ENCODE results near the gene RDH16. TPM values are rescaled to one million over a fixed set of nuclear protein-coding genes. Genes with fewer than 3 reads are reported as not detected.
"Not testable (repeated sequence)": the region's sequence is repeated elsewhere in the genome, so short reads cannot be mapped to it uniquely, and the experiment has no call there.

RDH16 gene
- polyA plus RNA-seq, 1 donor from 2014 or later = 0.09 TPM

DNA sequence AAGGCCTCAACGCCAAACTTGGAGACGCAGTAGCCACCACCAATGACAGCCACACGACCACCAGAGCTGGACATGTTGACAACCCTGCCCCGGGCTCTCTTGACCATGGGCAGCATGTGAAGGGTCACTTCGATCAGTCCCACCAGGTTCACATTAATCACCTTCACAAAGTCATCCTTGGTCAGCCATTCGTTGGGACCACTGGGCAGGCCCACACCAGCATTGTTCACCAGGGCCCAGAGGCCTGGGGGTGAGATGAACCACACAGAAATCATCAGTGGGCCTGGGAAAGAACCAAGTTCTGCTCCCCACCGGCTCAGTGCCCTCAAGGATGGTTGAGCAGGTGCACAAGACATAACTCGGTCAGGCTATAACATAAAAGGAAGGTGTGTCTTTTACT, 27.2 kb downstream of the RDH16 start:
- H3K27ac Mint-ChIP-seq = no peak overlapping the region
- no peaks in the 10 kb centered on the region for H3K36me3 Mint-ChIP-seq
- no peaks in the 10 kb centered on the region for H3K4me1 Mint-ChIP-seq
- no peak overlapping the region for H3K4me3 Mint-ChIP-seq
- no peaks in the 10 kb centered on the region for H3K9me3 Mint-ChIP-seq
- H3K27me3 Mint-ChIP-seq = peaks cover 2% of the 10 kb centered on the region

DNA sequence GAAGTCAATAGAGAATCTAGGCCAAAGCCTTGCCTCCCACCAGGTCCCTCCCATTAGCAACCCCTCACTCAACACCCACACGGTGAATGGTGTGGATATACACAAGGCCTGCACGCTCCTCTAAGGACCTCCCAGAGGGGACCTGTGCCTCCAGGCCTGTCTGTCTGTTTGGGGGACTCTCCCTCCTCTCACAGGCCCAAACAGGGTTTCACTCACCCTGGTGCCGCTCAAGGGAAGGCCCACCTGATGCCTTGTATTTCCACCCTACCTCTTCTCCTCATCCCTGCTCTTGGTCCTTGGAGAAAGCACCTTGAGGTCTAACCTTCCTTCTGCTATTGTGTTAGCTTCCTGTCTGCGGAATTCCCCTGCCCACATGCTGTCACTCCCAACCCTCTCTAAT, 27.6 kb downstream of the RDH16 start:
- Mint-ChIP-seq H3K27ac (no peak overlapping the region), H3K4me3 (no peak overlapping the region), H3K27me3 (peaks cover 2% of the 10 kb centered on the region), H3K36me3 (no peaks in the 10 kb centered on the region), H3K4me1 (no peaks in the 10 kb centered on the region), H3K9me3 (no peaks in the 10 kb centered on the region)

GRCh38 chr12:56928262-56928661, 29.1 kb downstream of the RDH16 start:
- no peaks in the 10 kb centered on the region for H3K9me3 Mint-ChIP-seq
- no peak overlapping the region for H3K4me3 Mint-ChIP-seq
- H3K27me3 Mint-ChIP-seq = peaks cover 2% of the 10 kb centered on the region
- no peaks in the 10 kb centered on the region for H3K4me1 Mint-ChIP-seq
- no peaks in the 10 kb centered on the region for H3K36me3 Mint-ChIP-seq
- no peak overlapping the region for H3K27ac Mint-ChIP-seq

- Mint-ChIP-seq H3K4me1 (no peaks in the 10 kb centered on the region), H3K27me3 (peaks cover 2% of the 10 kb centered on the region), H3K4me3 (no peak overlapping the region), H3K36me3 (no peaks in the 10 kb centered on the region), H3K9me3 (no peaks in the 10 kb centered on the region), H3K27ac (peak overlapping the region in 1 of 3 donors; percentile 39)
Measured at GRCh38 chr12:56927281-56927680, 30.1 kb downstream of the RDH16 start.

GRCh38 chr12:56922031-56922430, 35.4 kb downstream of the RDH16 start:
- Mint-ChIP-seq H3K4me3 (no peak overlapping the region), H3K4me1 (no peaks in the 10 kb centered on the region), H3K9me3 (peaks cover 5 to 17% (median 15%) of the 10 kb centered on the region in 3 donors), H3K36me3 (no peaks in the 10 kb centered on the region), H3K27me3 (peaks cover 7% of the 10 kb centered on the region), H3K27ac (no peak overlapping the region)

DNA sequence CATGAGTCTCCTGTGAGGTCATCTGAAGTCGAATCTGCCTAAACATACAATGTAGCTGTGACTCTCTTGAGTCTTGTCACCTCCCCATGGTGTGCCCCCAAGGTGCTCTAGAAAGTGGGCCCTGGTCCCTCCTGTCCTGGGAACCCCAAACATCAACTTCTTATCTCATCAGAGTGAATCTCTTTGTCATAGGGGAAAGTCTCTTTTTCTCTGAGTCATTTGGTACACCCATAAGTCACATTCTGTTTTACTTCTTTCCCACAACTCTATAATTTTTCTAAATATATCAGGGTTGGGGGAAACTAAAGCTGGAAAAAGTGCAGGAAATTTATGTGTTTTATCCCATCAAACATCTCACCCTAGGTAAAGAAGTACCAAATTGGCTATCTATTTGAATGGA, 36.1 kb downstream of the RDH16 start:
- peaks cover 12% of the 10 kb centered on the region for H3K27me3 Mint-ChIP-seq
- H3K27ac Mint-ChIP-seq = no peak overlapping the region
- no peak overlapping the region for H3K4me3 Mint-ChIP-seq
- no peaks in the 10 kb centered on the region for H3K36me3 Mint-ChIP-seq
- no peaks in the 10 kb centered on the region for H3K4me1 Mint-ChIP-seq
- peaks cover 5 to 17% (median 15%) of the 10 kb centered on the region in 3 donors for H3K9me3 Mint-ChIP-seq

DNA sequence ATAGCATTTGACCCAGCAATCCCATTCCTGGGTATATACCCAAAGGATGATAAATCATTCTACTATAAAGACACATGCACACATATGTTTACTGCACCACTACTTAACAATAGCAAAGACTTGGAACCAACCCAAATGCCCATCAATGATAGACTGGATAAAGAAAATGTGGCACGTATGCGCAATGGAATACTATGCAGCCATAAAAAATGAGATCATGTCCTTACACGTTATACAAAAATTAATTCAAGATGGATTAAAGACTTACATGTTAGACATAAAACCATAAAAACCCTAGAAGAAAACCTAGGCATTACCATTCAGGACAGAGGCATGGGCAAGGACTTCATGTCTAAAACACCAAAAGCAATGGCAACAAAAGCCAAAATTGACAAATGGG, 39.3 kb downstream of the RDH16 start:
- not testable (repeated sequence) for H3K36me3 Mint-ChIP-seq, H3K4me1 Mint-ChIP-seq, H3K4me3 Mint-ChIP-seq, H3K27ac Mint-ChIP-seq
- H3K9me3 Mint-ChIP-seq = peaks cover 5 to 17% (median 15%) of the 10 kb centered on the region in 3 donors
- H3K27me3 Mint-ChIP-seq = peaks cover 12% of the 10 kb centered on the region

- H3K4me1 Mint-ChIP-seq = no peaks in the 10 kb centered on the region
- H3K9me3 Mint-ChIP-seq = peaks cover 5 to 17% (median 15%) of the 10 kb centered on the region in 3 donors
- H3K4me3 Mint-ChIP-seq = no peak overlapping the region
- no peaks in the 10 kb centered on the region for H3K36me3 Mint-ChIP-seq
- no peak overlapping the region for H3K27ac Mint-ChIP-seq
- peaks cover 14% of the 10 kb centered on the region for H3K27me3 Mint-ChIP-seq
Measured at GRCh38 chr12:56916996-56917333, 40.4 kb downstream of the RDH16 start.

DNA sequence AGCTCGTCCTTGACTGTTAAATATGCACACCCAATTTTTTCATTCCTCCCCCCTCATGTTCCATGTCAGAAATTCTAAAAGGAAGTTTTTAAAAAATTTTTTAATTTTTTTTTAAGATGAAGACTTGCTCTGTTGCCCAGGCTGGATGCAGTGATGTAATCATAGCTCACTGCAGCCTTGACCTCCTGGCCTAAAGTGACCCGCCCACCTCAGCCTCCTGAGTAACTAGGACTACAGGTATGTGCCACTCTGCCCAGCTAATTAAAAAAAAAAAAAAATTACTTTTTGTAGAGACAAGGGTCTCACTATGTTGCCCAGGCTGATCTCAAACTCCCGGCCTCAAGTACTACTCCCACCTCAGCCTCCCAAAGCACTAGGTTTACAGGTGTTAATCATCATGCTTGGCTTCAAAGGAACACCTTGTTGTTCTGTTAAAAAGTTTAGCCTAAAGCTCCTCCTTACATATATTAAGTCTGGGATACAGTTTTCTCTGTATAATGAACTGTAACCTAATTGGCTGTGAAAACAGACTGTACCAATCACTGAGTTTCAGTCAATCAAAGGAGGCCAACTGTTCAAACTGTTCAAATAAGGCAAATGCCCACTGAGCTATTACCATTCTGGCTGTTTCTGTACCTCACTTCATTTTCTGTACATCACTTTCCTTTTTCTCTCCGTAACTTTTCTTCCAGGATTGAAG, 41.0 kb downstream of the RDH16 start:
- Mint-ChIP-seq H3K4me1 (no peaks in the 10 kb centered on the region), H3K4me3 (no peak overlapping the region), H3K36me3 (no peaks in the 10 kb centered on the region), H3K27me3 (peaks cover 17% of the 10 kb centered on the region), H3K27ac (no peak overlapping the region), H3K9me3 (peaks cover 5 to 21% (median 16%) of the 10 kb centered on the region in 3 donors)

- peaks cover 2 to 16% (median 13%) of the 10 kb centered on the region in 3 donors for H3K9me3 Mint-ChIP-seq
- H3K4me1 Mint-ChIP-seq = no peaks in the 10 kb centered on the region
- peaks cover 17% of the 10 kb centered on the region for H3K27me3 Mint-ChIP-seq
- no peak overlapping the region for H3K4me3 Mint-ChIP-seq
- no peak overlapping the region for H3K27ac Mint-ChIP-seq
- no peaks in the 10 kb centered on the region for H3K36me3 Mint-ChIP-seq
Measured at GRCh38 chr12:56914724-56915123, 42.7 kb downstream of the RDH16 start.

- Mint-ChIP-seq H3K36me3 (no peaks in the 10 kb centered on the region), H3K4me3 (no peak overlapping the region), H3K27me3 (peaks cover 17% of the 10 kb centered on the region), H3K4me1 (no peaks in the 10 kb centered on the region), H3K27ac (no peak overlapping the region), H3K9me3 (peaks cover 2 to 17% (median 17%) of the 10 kb centered on the region in 3 donors)
Measured at GRCh38 chr12:56914256-56914655, 43.2 kb downstream of the RDH16 start.

GRCh38 chr12:56909403-56909802, 48.0 kb downstream of the RDH16 start:
- H3K9me3 Mint-ChIP-seq = peaks cover 4 to 26% (median 17%) of the 10 kb centered on the region in 3 donors
- not testable (repeated sequence) for H3K4me3 Mint-ChIP-seq, H3K4me1 Mint-ChIP-seq, H3K36me3 Mint-ChIP-seq, H3K27me3 Mint-ChIP-seq, H3K27ac Mint-ChIP-seq

- H3K27me3 Mint-ChIP-seq = peaks cover 13% of the 10 kb centered on the region
- peaks cover 0 to 3% (median 0%) of the 10 kb centered on the region in 3 donors for H3K4me1 Mint-ChIP-seq
- no peak overlapping the region for H3K4me3 Mint-ChIP-seq
Measured at GRCh38 chr12:56908136-56908535, 49.3 kb downstream of the RDH16 start.

GRCh38 chr12:56905852-56906251, 51.6 kb downstream of the RDH16 start:
- Mint-ChIP-seq H3K4me1 (peaks cover 0 to 3% (median 0%) of the 10 kb centered on the region in 3 donors), H3K4me3 (no peak overlapping the region), H3K9me3 (peaks cover 5 to 32% (median 27%) of the 10 kb centered on the region in 3 donors), H3K27ac (peak overlapping the region in 1 of 3 donors; percentile 10), H3K27me3 (peaks cover 8% of the 10 kb centered on the region), H3K36me3 (peaks cover 4% of the 10 kb centered on the region)

More at GRCh38 chr12:56908136-56908535, 49.3 kb downstream of the RDH16 start:
- Mint-ChIP-seq H3K36me3 (no peaks in the 10 kb centered on the region), H3K9me3 (peaks cover 4 to 26% (median 21%) of the 10 kb centered on the region in 3 donors), H3K27ac (no peak overlapping the region)

- peaks cover 6 to 27% (median 23%) of the 10 kb centered on the region in 3 donors for H3K9me3 Mint-ChIP-seq
- H3K4me3 Mint-ChIP-seq = peak overlapping the region in 1 of 4 donors; percentile 33
- H3K27me3 Mint-ChIP-seq = peaks cover 8% of the 10 kb centered on the region
- no peak overlapping the region for H3K27ac Mint-ChIP-seq
- H3K36me3 Mint-ChIP-seq = peaks cover 4% of the 10 kb centered on the region
- peaks cover 0 to 3% (median 0%) of the 10 kb centered on the region in 3 donors for H3K4me1 Mint-ChIP-seq
Measured at GRCh38 chr12:56903374-56903773, 54.0 kb downstream of the RDH16 start.
